ENCODE results near the gene TLR7.

TLR7 gene

GRCh38 chrX:12896935-12897334, 30.1 kb downstream of the TLR7 start:
- no peak for DNase-seq
- H3K4me3 Mint-ChIP-seq: no peak overlapping the region
- H3K4me1 Mint-ChIP-seq: no peaks in the 10 kb centered on the region
- no peak overlapping the region for H3K27ac Mint-ChIP-seq
- peaks cover 17% of the 10 kb centered on the region for H3K27me3 Mint-ChIP-seq (ENCODE audit: low read depth, poor library complexity)
- no peak for TF ChIP-seq CTCF (IDR thresholded peaks at IDR 0.05)
- peaks cover 41% of the 10 kb centered on the region for H3K9me3 Mint-ChIP-seq
- no peaks in the 10 kb centered on the region for H3K36me3 Mint-ChIP-seq (ENCODE audit: low read depth)

DNA sequence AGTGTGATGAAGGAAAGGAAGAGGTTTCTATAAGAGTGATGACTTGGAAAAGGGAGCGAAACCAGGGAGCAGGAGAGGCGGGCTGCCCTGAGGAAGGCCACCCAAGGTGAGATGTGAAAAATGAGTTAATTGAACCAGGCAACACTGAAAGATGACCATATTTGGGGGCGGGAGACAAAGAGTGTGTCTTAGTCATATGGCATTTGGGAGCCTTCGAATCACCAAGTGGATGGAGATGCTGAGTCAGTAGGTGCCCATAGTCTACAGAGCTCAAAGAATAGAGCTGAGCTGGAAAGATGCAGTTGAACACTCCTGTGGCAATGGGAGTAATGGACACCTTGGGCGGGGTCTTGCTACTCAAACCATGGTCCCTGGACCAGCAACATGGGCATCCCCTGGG, 31.2 kb downstream of the TLR7 start:
- Mint-ChIP-seq H3K27me3 (ENCODE audit: low read depth, poor library complexity) (peaks cover 10% of the 10 kb centered on the region), H3K36me3 (ENCODE audit: low read depth) (no peaks in the 10 kb centered on the region), H3K9me3 (peaks cover 40% of the 10 kb centered on the region), H3K4me1 (no peaks in the 10 kb centered on the region), H3K4me3 (no peak overlapping the region), H3K27ac (no peak overlapping the region)
- no peak for DNase-seq
- TF ChIP-seq CTCF (IDR thresholded peaks at IDR 0.05): no peak

- no peak for DNase-seq
- Mint-ChIP-seq H3K36me3 (ENCODE audit: low read depth) (no peaks in the 10 kb centered on the region), H3K4me1 (no peaks in the 10 kb centered on the region), H3K4me3 (no peak overlapping the region), H3K27ac (no peak overlapping the region), H3K27me3 (ENCODE audit: low read depth, poor library complexity) (peaks cover 9% of the 10 kb centered on the region), H3K9me3 (peaks cover 34% of the 10 kb centered on the region)
- TF ChIP-seq CTCF (IDR thresholded peaks at IDR 0.05): no peak
Observed at GRCh38 chrX:12899506-12899905, 32.6 kb downstream of the TLR7 start.

DNA sequence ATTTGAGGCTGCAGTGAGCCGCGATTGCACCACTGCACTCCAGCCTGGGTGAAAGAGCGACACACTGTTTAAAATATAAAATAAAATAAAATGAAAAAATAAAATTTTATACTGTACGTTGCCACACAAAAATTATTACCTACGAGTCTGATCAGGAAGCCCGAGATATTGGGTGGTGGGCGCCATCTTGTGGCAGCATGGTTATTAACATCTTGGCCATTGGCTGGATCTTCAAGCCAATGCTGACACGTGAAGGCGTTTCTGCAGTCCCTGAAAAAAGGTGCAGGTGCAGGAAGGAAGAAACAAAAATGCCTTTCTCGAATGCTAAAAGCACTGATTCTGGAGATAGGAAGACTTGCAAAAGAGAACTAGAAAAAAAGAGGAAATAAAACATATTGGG, 34.6 kb downstream of the TLR7 start:
- H3K9me3 Mint-ChIP-seq: peaks cover 41% of the 10 kb centered on the region
- peaks cover 6% of the 10 kb centered on the region for H3K27me3 Mint-ChIP-seq (ENCODE audit: low read depth, poor library complexity)
- no peak overlapping the region for H3K27ac Mint-ChIP-seq
- no peaks in the 10 kb centered on the region for H3K36me3 Mint-ChIP-seq (ENCODE audit: low read depth)
- H3K4me3 Mint-ChIP-seq: no peak overlapping the region
- no peaks in the 10 kb centered on the region for H3K4me1 Mint-ChIP-seq
- peak; percentile 61 for TF ChIP-seq CTCF (IDR thresholded peaks at IDR 0.05)
- DNase-seq: peak; percentile 59

GRCh38 chrX:12903646-12904045, 36.8 kb downstream of the TLR7 start:
- Mint-ChIP-seq H3K36me3 (ENCODE audit: low read depth) (no peaks in the 10 kb centered on the region), H3K4me1 (no peaks in the 10 kb centered on the region), H3K4me3 (no peak overlapping the region), H3K27me3 (ENCODE audit: low read depth, poor library complexity) (peaks cover 6% of the 10 kb centered on the region), H3K27ac (no peak overlapping the region), H3K9me3 (peaks cover 27% of the 10 kb centered on the region)
- no peak for TF ChIP-seq CTCF (IDR thresholded peaks at IDR 0.05)
- no peak for DNase-seq

- no peak for DNase-seq
- Mint-ChIP-seq H3K27me3 (ENCODE audit: low read depth, poor library complexity) (peaks cover 3% of the 10 kb centered on the region), H3K9me3 (peaks cover 18% of the 10 kb centered on the region), H3K4me1 (no peaks in the 10 kb centered on the region), H3K27ac (no peak within 1 kb of the TSS), H3K4me3 (no peak within 1 kb of the TSS), H3K36me3 (ENCODE audit: low read depth) (no peaks in the 10 kb centered on the region)
- TF ChIP-seq CTCF (IDR thresholded peaks at IDR 0.05): no peak
Observed at GRCh38 chrX:12906046-12906761, 39.3 kb downstream of the TLR7 start, which contains the start of gene TLR8. Gene TLR8, plus strand, starts transcription at chrX:12906620. Its CDS starts 87 bp downstream, at chrX:12906707.

All from nephron progenitor cell (in vitro differentiated cells).